Left ventricle myocardium superior (tissue), 1 donor: ENCODE measurements around the gene NEURL2. TPM values are rescaled to one million over a fixed set of nuclear protein-coding genes. Genes with fewer than 3 reads are reported as not detected.

Experiments used
- ATAC-seq: fragments of 200-7000 bp; cut with Tn5 transposase; one replicate; pipeline ENCODE4 v1.9.1; 2020; ENCODE audit warnings: mild to moderate bottlenecking, moderate library complexity
- DNase-seq: peaks from one replicate; pipeline ENCODE4 v3.0.0-alpha.2; 2020
- intact Hi-C: fragments of 100-400 bp; cut with micrococcal nuclease; formaldehyde crosslinking; loops from one replicate; pipeline ENCODE4 v1.11.0; 2022
- total RNA-seq: library from RNA; stranded (reverse); fragmentation: NEBNext Ultra II Directional; extraction: Animal tissue kit (Norgen Biotek cat#: 25700); gene quantifications from one replicate; pipeline ENCODE4 v1.2.1, GENCODE V29; 2021
- donor health status: DM: no; HTN: yes; CAD: no; lungs with severe emphysema.

Gene NEURL2
- total RNA-seq, 1 donor from 2014 or later = 5.8 TPM

- DNase-seq (no peak), ATAC-seq (no peak)
- intact Hi-C loops = no loop called here
Measured at GRCh38 chr20:45921337-45922189, 30.6 kb upstream of the NEURL2 start.

DNA sequence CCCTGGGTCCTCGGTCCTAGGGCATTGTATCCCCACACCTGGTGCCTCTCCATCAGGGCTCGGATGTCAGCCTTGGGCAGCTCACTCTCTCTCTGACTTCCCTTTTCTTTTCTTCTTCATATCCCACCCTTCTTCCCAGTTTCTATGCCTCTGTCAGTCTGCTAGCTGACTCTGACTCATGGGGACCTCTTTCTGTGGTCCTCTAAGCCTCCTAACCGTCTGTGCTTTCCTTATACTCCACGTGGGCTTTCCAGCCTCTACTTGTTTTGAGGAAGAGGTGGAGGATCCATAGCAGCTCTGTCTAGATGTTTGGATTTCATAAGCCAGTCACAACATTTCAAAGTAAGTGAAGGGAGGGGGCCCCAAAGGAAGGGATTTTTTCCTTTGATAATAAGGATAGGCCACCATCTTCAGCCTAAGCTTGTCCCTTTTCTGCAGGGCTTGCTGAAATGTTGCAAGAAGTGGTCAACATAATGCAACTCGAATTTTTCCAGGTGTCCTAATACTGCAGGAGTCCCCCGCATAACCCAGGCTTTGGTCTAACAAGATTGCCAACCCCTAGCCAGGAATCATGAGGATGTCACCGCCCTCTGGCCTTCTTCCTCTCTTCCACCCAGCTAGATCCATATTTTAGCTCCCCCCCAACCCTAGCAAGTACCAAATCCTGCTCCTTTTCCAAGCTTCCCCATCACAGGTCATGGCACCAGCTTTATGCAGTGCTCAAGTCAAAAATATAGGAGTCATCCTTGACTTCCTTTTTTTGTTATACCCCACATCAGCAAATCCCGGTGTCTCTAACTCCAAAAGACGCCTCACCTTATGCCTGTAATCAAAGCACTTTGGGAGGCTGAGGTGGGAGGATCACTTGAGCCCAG, 29.7 kb upstream of the NEURL2 start:
- ATAC-seq (no peak), DNase-seq (no peak)

DNA sequence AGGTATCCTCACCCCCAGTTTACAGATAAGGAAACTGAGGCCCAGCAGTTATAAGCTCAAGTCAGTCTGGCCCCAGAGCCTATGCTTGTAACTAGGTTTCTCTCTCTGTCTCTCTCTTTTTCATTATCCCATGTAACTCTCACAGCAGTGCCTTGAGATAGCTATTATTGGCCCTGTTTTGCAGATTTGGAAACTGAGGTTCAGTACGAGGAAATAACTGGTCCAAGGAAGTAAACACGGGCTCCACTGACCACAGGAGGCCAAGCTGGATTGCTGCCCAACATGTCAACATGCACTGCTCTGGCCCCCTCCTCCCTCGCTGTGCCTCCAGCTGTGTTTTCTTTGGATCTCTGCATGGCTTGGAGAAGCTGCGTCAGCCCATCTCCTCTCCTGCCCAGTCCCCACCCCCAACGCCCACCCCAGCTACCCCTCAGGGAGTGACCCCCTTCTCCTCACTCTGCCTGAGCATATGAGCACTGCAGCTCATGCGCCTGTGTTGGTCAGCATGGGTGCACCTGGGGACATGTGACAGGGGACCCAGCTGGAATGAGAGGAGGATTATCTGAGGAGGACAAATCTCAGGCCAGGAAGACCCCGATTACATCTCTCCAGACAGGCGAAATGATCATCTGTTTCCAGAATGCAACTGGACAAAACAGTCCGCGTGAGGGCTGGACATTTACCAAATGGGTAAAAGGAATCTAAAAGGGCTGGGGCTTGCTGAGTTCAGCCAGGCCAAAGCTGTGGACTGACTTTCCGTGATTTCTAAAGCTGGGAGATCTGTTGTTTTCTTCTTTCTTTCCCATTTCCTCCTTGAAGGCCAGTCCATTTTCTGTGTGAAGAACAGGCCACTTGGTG, 28.8 kb upstream of the NEURL2 start:
- peak; percentile 86 for DNase-seq
- intact Hi-C loops = no loop called here
- peak; percentile 80 for ATAC-seq

More for the DNA sequence above, 29.7 kb upstream of the NEURL2 start:
- intact Hi-C loops = no loop called here

DNA sequence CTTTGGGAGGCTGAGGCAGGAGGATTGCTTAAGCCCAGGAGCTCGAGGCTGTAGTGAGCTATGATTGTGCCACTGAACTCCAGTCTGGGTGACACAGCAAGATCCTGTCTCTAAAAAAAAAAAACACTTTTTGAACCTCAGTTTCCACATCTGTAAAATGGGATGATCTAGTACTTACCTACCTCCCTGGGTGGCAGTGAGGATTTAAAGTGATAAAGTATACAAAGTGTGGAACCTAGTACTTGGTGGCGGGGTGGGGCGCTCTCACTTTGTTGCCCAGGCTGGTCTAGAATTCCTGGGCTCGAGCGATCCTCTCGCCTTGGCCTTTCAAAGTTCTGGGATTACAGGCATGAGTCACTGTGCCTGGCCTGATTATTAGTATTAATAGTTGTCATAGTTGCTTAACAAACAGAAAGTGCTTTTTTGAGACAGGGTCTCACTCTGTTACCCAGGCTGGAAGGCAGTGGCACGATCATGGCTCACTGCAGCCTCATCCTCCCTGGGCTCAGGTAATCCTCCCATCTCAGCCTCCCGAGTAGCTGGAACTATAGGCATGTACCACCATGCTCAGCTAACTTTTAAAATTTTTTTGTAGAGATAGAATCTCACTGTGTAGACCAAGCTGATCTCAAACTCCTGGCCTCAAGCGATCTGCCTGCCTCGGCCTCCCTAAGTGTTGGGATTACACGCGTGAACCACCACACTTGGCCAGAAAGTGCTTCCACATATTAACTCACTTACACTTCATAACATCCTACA, 27.9 kb upstream of the NEURL2 start:
- intact Hi-C loops = no loop called here
- ATAC-seq = peak; percentile 4
- peak; percentile 34 for DNase-seq

DNA sequence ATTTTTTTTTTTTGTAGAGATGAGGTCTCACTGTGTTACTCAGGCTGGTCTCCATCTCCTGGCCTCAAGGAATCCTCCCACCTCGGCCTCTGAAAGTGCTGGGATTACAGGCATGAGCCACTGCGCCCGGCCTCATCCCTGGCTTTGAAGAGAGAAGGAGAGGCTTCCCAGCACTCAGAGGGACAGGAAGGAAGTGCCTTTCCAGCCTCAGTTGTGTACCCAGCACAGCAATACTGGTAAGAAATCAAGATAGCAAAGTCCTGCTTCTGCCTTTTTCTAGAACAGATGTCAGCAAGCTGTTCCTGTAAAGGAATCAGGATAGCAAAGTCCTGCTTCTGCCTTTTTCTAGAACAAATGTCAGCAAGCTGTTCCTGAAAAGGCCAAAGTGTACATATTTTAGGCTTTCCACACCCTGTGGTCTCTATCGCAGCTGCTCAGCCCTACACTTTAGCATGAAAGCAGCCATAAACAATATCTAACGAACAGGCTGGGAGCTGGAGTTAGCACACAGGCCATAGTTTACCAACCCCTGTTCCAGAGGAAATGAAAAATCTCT, 27.3 kb upstream of the NEURL2 start:
- intact Hi-C loops = no loop called here
- ATAC-seq (peak; percentile 54), DNase-seq (no peak)

- intact Hi-C loops = no loop called here
- peak; percentile 26 for ATAC-seq
- peak; percentile 64 for DNase-seq
Measured at GRCh38 chr20:45917790-45918141, 26.8 kb upstream of the NEURL2 start.

DNA sequence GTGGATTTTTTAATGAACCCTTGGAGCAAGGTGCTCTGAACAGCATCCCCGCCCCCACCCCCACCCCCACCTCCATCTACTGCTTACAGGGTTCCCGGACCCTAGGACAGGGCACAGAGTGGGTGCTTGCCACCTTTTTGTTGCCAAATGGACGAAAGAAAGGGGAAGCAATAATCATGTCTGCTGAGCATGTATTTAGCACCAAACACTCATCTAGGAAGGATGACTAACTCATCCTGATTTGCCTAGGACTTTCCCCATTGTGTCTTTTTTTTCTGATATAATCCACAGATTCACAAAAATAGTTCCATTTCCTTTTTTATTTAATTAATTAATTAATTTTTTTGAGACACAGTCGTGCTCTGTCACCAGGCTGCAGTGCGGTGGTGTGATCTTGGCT, 22.1 kb upstream of the NEURL2 start:
- intact Hi-C loops = no loop called here
- ATAC-seq (no peak), DNase-seq (no peak)

- DNase-seq = no peak
- intact Hi-C loops = no loop called here
- no peak for ATAC-seq
Measured at GRCh38 chr20:45912344-45912682, 21.3 kb upstream of the NEURL2 start.

GRCh38 chr20:45911486-45912343, 20.7 kb upstream of the NEURL2 start, which contains the start of gene PLTP:
TSS of gene PLTP (minus strand) at chr20:45912155. CDS start at chr20:45911452, 703 bp downstream.
- intact Hi-C loops = no loop called here
- peak; percentile 88 for DNase-seq
- peak; percentile 79 for ATAC-seq

DNA sequence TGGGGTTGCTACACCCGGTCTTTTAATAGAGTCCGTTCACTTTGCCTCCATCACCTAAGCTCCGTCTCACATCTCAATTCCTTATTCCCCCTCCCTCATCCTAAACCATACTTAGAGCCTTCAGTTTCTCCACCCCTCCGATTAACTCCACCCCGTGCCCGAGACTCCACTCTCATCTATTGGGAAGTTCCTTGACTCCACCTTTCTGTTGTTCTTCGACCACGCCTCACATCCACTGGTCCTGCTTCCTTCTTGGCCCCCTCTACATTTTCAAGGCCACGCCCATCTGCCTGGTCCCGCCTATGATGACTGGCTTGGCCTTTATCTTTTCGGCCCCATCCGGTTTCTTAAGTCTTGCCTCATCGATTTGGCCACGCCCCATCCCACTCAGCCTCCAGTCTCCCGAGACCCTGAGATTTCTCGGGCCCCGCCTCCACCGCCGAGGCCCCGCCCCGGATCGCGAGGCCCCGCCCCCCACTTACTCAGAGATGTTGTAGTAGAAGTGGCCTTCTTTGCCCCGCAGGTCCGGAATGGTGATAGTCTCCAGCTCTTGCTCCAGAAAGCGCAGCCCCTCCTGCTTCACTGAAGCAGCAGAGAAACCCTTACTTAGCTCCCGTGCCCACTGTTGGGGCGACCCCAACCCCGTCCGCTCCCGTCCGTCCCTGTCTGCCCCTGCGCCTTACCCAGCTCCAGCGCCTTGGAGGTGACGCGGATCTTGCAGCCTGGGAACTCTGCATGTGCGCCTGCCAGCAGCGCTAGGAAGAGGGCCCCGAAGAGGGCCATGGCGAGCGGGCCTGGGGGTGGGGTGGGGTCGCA, 19.9 kb upstream of the NEURL2 start:
- intact Hi-C loops = no loop called here
- DNase-seq (peak; percentile 96), ATAC-seq (peak; percentile 85)

- no peak for DNase-seq
- intact Hi-C loops = no loop called here
Measured at GRCh38 chr20:45909817-45910669, 19.0 kb upstream of the NEURL2 start.

GRCh38 chr20:45909336-45909808, 18.4 kb upstream of the NEURL2 start:
- DNase-seq = no peak
- no peak for ATAC-seq
- intact Hi-C loops = no loop called here

More at GRCh38 chr20:45909817-45910669, 19.0 kb upstream of the NEURL2 start:
- ATAC-seq = no peak

GRCh38 chr20:45908084-45908483, 17.1 kb upstream of the NEURL2 start:
- intact Hi-C loops = no loop called here
- no peak for DNase-seq
- no peak for ATAC-seq

GRCh38 chr20:45907219-45907948, 16.4 kb upstream of the NEURL2 start:
- no peak for ATAC-seq
- intact Hi-C loops = no loop called here
- no peak for DNase-seq

GRCh38 chr20:45905505-45906079, 14.6 kb upstream of the NEURL2 start:
- ATAC-seq (no peak), DNase-seq (no peak)
- intact Hi-C loops = no loop called here
